DMS79 (cell line): ENCODE measurements around the gene CRISPLD2.

ENCODE experiments used
- DNase-seq: peaks from one replicate; lab custom pipeline; 2025; lab: John Stamatoyannopoulos, UW

Gene CRISPLD2

GRCh38 chr16:84819644-84820304, at the start of gene CRISPLD2:
Gene CRISPLD2, plus strand, starts transcription at chr16:84819985. Its CDS starts 18,511 bp downstream, at chr16:84838496.
- DNase-seq: peak; percentile 61

- no peak for DNase-seq
Measured at GRCh38 chr16:84773312-84773711, 46.5 kb upstream of the CRISPLD2 start.

GRCh38 chr16:84774810-84775209, 45.0 kb upstream of the CRISPLD2 start:
- DNase-seq: no peak

- no peak for DNase-seq
Measured at GRCh38 chr16:84775262-84775810, 44.4 kb upstream of the CRISPLD2 start.

- no peak for DNase-seq
Measured at GRCh38 chr16:84777435-84777834, 42.4 kb upstream of the CRISPLD2 start.

GRCh38 chr16:84778720-84779119, 41.1 kb upstream of the CRISPLD2 start:
- no peak for DNase-seq

- DNase-seq: no peak
Measured at GRCh38 chr16:84780063-84780462, 39.7 kb upstream of the CRISPLD2 start.

- DNase-seq: no peak
Measured at GRCh38 chr16:84780544-84781376, 39.0 kb upstream of the CRISPLD2 start.

GRCh38 chr16:84782846-84783245, 36.9 kb upstream of the CRISPLD2 start:
- DNase-seq: no peak

- peak; percentile 62 for DNase-seq
Measured at GRCh38 chr16:84785843-84786581, 33.8 kb upstream of the CRISPLD2 start.

- DNase-seq: no peak
Measured at GRCh38 chr16:84786605-84787262, 33.1 kb upstream of the CRISPLD2 start.

GRCh38 chr16:84787263-84787622, 32.5 kb upstream of the CRISPLD2 start:
- DNase-seq: no peak

- no peak for DNase-seq
Measured at GRCh38 chr16:84788920-84789391, 30.8 kb upstream of the CRISPLD2 start.

GRCh38 chr16:84789431-84789830, 30.4 kb upstream of the CRISPLD2 start:
- DNase-seq: no peak

- DNase-seq: no peak
Measured at GRCh38 chr16:84790301-84790700, 29.5 kb upstream of the CRISPLD2 start.

GRCh38 chr16:84791088-84791487, 28.7 kb upstream of the CRISPLD2 start:
- DNase-seq: peak; percentile 31

- no peak for DNase-seq
Measured at GRCh38 chr16:84791501-84791900, 28.3 kb upstream of the CRISPLD2 start.

GRCh38 chr16:84794186-84794585, 25.6 kb upstream of the CRISPLD2 start:
- DNase-seq: no peak

- DNase-seq: no peak
Measured at GRCh38 chr16:84794626-84795025, 25.2 kb upstream of the CRISPLD2 start.

GRCh38 chr16:84795329-84796053, 24.3 kb upstream of the CRISPLD2 start:
- DNase-seq: no peak
